Endothelial cell (in vitro differentiated cells): ENCODE results near the gene FBXO4. TPM values are rescaled to one million over a fixed set of nuclear protein-coding genes. Genes with fewer than 3 reads are reported as not detected.

Source experiments
- DNase-seq: peaks from one replicate; pipeline ENCODE4 v3.0.0; 2021; ENCODE audit warnings: low spot score
- H3K27ac Mint-ChIP-seq: one replicate; pipeline ENCODE4 v1.8.0; 2021; ENCODE audit warnings: mixed read lengths, inconsistent platforms; ENCODE audit not compliant: unreplicated experiment
- H3K27me3 Mint-ChIP-seq: one replicate; pipeline ENCODE4 v1.8.0; 2021; ENCODE audit warnings: mild to moderate bottlenecking, moderate library complexity, mixed read lengths, inconsistent platforms; ENCODE audit not compliant: unreplicated experiment
- H3K36me3 Mint-ChIP-seq: one replicate; pipeline ENCODE4 v1.8.0; 2021; ENCODE audit warnings: mild to moderate bottlenecking, low read depth, mixed read lengths, inconsistent platforms; ENCODE audit not compliant: unreplicated experiment
- H3K4me1 Mint-ChIP-seq: one replicate; pipeline ENCODE4 v1.8.0; 2021; ENCODE audit warnings: mild to moderate bottlenecking, mixed read lengths, inconsistent platforms; ENCODE audit not compliant: unreplicated experiment
- H3K4me3 Mint-ChIP-seq: one replicate; pipeline ENCODE4 v1.8.0; 2021; ENCODE audit warnings: mild to moderate bottlenecking, mixed read lengths, inconsistent platforms; ENCODE audit not compliant: unreplicated experiment
- H3K9me3 Mint-ChIP-seq: one replicate; pipeline ENCODE4 v1.8.0; 2021; ENCODE audit warnings: mixed read lengths, inconsistent platforms; ENCODE audit not compliant: unreplicated experiment
- CTCF ChIP-seq: fragments of 200-600 bp; sonication (generic); IDR thresholded peaks from one replicate; pipeline ENCODE4 v1.5.0; 2021; ENCODE audit warnings: antibody characterized with exemption; ENCODE audit not compliant: unreplicated experiment
- total RNA-seq: library from RNA; stranded (reverse); fragmentation: NEBNext Ultra II Directional; extraction: Animal tissue kit (Norgen Biotek cat#: 25700); gene quantifications from one replicate; pipeline ENCODE4 v1.2.1, GENCODE V29; 2021; ENCODE audit not compliant: unreplicated experiment

FBXO4 gene
- total RNA-seq, 1 donor from 2014 or later: 4.4 TPM

- Mint-ChIP-seq H3K4me3 (peak within 1 kb of the TSS; percentile 98), H3K9me3 (no peaks in the 10 kb centered on the region), H3K36me3 (peaks cover 3% of the 10 kb centered on the region), H3K27ac (peak within 1 kb of the TSS; percentile 97), H3K4me1 (peaks cover 13% of the 10 kb centered on the region), H3K27me3 (peaks cover 9% of the 10 kb centered on the region)
- TF ChIP-seq CTCF: no peak
- peak; percentile 98 for DNase-seq
Measured at GRCh38 chr5:41903892-41904799, 20.9 kb upstream of the FBXO4 start, which contains the start of gene RIMOC1. Gene RIMOC1, plus strand, starts transcription at chr5:41904344. Its CDS starts 24 bp downstream, at chr5:41904368.

GRCh38 chr5:41906151-41906550, 18.9 kb upstream of the FBXO4 start:
- Mint-ChIP-seq H3K4me3 (no peak overlapping the region), H3K9me3 (no peaks in the 10 kb centered on the region), H3K36me3 (peaks cover 7% of the 10 kb centered on the region), H3K4me1 (peaks cover 13% of the 10 kb centered on the region), H3K27ac (no peak overlapping the region), H3K27me3 (peaks cover 9% of the 10 kb centered on the region)
- no peak for TF ChIP-seq CTCF
- DNase-seq: no peak

DNA sequence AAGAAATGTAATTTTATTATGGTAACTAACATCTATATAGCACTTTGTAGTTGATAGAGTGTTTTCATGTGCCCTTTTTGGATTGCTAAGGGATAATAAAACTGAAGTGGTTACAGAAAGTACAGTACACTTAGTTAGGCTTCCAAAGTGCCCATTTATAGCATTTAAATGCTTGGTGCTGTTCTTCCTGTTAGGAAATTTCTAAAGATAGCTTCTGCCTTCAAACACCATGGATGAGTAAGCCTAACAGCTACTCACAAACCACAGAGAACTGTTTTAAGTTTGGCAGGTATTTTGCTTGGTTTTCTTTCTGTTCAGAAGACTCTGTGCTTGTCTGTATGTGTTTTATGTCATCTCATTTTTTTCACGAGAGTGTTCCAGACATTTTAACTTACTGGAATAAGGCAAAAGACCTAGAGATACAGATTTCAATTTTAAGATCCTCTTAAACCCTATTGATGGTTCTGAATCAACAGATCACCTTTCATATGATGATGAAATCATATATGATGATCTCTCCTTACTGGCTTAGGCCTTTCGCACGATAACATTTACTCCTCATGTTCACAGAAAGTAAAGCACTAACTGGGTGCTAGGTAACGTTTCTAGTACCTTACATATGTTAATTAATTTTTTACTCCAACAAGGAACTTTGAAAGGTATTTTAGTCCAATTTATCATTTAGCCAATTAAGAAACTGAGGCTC, 16.6 kb upstream of the FBXO4 start:
- Mint-ChIP-seq H3K27me3 (peaks cover 9% of the 10 kb centered on the region), H3K27ac (no peak overlapping the region), H3K4me3 (no peak overlapping the region), H3K4me1 (peaks cover 13% of the 10 kb centered on the region), H3K36me3 (peaks cover 15% of the 10 kb centered on the region), H3K9me3 (no peaks in the 10 kb centered on the region)
- no peak for DNase-seq
- no peak for TF ChIP-seq CTCF

DNA sequence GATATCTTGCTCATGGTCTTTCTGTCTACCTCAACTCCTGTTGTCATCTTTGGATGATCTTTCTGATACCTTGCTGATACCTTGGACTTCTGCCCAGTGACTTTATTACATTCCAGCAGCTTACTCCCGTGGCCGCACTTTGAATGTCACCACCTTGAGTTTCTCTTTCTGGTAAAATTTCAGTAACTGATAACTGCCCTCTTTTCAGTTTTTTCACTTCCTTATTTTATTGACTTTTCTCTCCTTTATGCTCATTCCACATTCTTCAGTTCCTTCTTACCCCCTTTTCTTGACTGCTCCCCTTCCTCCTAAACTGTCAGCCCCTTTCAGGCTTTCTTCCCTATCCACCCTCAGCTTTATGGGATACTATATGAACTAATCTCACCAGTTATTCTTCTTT, 7.0 kb upstream of the FBXO4 start:
- DNase-seq: no peak
- Mint-ChIP-seq H3K9me3 (no peaks in the 10 kb centered on the region), H3K27ac (no peak overlapping the region), H3K36me3 (peaks cover 21% of the 10 kb centered on the region), H3K27me3 (no peaks in the 10 kb centered on the region), H3K4me3 (no peak overlapping the region), H3K4me1 (no peaks in the 10 kb centered on the region)
- TF ChIP-seq CTCF: no peak
